Stimulated activated CD8-positive, alpha-beta memory T cell treated with anti-CD3 and anti-CD28 coated beads, Interleukin-12 subunit alpha, Interleukin-12 subunit beta, amount 100 ng/mL, for 4 hours (primary cell): ENCODE data around the gene TMEM170A.
A peak's percentile ranks its signal among the peaks of the same experiment; 100 is the strongest.
"Not testable (repeated sequence)": the region's sequence is repeated elsewhere in the genome, so short reads cannot be mapped to it uniquely, and the experiment has no call there.

Experiments
- DNase-seq: peaks from one replicate; pipeline ENCODE4 v3.0.0-alpha.2; 2020; ENCODE audit warnings: low read depth

The TMEM170A gene, protein sequence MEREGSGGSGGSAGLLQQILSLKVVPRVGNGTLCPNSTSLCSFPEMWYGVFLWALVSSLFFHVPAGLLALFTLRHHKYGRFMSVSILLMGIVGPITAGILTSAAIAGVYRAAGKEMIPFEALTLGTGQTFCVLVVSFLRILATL

DNA sequence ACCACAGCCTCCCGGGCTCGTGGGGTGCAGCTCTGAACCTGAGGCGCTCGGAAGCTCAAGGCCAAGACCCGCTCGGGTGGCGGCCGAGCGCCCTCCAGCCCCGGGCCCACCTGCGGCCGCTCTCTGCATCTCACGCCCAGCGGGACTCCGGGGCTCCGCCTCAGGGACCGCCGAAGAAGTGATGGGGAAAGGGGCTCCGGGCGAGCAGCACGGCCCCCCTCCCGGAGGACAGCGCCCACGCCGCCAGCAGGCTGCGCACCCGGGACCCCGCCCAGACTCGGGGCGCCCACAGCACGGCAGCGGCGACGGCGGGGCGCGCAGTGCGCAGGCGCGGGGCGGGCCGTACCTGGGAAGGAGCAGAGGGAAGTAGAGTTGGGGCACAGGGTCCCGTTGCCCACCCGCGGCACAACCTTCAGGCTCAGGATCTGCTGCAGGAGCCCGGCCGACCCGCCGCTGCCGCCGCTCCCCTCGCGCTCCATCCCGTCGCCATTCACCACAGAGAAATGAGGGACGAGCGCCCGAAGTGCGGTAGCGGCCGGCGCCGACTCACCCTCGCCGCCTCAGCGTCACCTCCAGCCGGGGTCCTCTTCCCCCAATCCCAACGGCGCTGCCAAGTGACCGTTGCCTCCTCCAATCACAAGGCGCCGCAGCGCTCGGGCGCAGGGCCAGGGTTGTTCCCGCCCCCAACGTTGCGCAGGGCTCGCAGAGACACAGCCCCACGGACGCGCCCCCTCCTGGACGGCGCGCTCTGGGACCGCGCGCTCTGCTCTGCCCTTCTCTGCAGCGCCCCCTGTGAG lies at the start of gene TMEM170A:
Gene TMEM170A (minus strand): TSS at position 568 of the 797 bp plus-strand sequence. CDS start 89 bp downstream, at position 479.
- DNase-seq: peak; percentile 98

- DNase-seq: no peak
Measured at GRCh38 chr16:75506574-75506973, 42.1 kb upstream of the TMEM170A start.

DNA sequence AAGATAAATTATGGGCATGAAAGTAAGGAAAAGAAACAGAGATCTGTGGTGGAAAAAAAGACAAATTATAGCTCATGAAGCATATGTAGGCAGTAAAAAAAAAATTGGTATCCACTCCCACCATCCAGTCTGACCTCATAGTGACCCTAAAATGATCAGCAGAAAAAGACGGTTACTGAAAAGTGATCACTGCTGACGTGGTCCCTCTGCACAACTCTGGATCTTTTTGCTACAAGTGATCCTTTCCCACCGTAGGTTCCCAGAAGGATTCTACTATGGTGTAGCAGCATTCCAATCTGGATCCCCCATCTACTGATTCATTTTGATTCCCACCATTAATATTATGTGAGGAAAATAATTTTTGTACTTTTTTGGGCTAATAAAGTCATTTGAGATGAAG lies 41.6 kb upstream of the TMEM170A start:
- DNase-seq: no peak

DNA sequence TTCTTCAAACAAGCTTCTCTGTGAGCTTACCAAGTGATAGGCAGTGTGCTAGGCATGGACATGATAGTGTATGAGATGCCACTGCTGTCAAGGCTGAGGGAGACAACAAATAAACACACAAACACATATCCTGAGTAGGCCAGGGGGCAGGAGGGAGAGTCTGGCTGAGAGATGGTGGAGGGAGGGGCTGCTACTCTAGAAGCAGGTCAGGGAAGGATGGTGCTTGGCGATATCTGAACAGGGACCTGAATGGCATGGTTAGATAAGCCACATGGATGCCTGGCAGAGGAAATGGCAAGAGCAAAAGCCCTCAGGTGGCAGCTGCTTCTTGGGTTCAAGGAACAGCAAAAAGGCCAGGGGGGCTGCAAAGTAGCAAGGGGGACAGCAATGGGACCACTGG lies 39.3 kb upstream of the TMEM170A start:
- DNase-seq: no peak

DNA sequence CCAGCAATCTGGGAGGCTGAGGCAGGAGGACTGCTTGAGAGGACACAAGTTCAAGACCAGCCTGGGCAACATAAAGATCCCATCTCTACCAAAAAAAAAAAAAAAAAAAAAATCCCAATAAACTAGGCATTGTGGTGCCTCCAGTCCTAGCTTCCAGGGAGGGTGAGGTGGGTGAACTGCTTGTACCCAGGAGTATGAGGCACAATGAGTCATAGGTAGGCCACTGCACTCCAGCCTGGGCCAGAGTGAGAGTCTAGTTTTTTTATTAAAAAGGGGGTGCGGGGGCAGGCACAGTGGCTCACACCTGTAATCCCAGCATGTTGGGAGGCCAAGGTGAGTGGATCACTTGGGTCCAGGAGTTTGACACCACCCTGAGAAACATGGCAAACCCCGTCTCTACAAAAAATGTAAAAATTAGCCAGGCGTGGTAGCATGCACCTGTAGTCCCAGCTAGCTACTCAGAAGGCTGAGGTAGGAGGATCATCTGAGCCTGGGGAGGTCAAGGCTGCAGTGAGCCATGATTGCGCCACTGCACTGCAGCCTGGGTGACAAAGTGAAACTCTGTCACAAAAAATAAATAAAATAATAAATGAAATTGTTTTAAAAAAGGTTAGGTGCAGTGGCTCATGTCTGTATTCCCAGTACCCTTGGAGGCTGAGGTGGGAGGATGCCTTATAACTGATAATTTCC lies 38.6 kb upstream of the TMEM170A start:
- no peak for DNase-seq

DNA sequence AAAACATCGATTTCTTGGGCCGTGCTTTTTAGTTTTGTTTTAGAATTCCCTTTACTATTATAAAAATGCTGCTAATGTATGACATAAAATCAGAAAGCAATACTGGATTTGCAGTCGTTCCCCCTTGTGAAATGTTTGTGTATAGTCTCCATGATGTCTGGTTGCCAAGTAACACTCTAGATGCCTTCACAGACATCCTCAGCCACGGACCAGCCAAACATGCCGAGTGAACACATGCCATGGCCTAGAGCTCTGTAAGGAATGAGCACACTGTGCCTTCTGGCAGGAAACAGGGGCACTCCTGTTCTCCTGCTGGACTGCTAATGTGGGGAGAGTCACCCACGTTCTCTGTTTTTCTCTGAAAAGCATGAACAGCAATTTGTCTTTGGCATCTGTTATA lies 37.3 kb upstream of the TMEM170A start:
- DNase-seq: not testable (repeated sequence)

- DNase-seq: no peak
Measured at GRCh38 chr16:75501359-75501758, 36.9 kb upstream of the TMEM170A start.

- DNase-seq: not testable (repeated sequence)
Measured at GRCh38 chr16:75498605-75499322, 34.3 kb upstream of the TMEM170A start.

DNA sequence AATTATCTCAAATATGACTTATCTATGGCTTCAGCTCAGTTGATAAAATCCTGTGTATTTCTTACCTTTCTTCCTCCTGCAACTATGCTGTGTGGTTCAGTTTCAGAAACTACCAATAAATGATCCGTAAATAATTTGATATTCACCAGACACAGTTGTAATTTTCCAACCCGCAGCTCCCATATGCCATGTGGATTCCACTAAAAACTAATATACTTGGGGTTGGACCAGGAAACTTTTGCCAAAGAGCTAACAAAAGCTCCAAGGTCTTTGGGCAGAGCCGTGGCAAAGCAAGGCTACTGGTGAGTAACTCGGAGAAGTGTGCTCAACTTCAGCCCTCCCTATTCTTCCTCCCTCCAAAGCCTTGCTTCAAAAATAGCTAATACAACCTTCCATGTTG lies 33.1 kb upstream of the TMEM170A start:
- no peak for DNase-seq

DNA sequence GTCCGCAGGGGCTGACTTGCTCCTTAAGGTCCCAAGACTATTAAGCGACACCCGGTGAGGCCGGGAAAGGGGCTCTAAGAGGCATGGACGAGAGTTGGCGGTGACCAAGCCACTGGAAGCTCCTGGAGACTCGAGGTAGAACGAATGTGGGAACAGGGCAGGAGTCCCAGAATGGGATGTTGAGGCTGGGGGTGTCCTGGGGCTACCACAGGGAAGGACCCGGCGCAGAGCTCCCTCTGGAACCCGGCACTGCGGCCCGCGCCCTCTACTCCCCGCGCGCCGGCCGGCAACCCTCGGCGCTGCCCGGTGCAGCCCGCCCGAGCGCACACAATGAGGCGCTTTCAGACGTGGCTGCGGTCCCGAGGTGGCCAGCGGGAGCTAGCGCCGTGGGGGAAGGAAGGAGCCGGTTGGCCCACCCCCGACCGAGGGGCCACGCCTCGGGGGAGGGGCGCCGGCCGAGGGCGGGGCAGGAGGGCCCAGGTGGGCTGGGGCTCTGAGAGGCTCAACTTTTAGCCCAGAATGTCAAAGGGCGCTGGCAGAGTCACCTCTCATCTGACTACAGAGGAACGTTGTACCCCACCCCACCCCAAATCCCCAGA lies 30.7 kb upstream of the TMEM170A start, which contains the start of gene CHST6:
Gene CHST6 (minus strand): TSS at position 366 of the 599 bp plus-strand sequence. CDS start 15,613 bp downstream, outside the sequence.
- no peak for DNase-seq

- no peak for DNase-seq
Measured at GRCh38 chr16:75494661-75495075, 30.2 kb upstream of the TMEM170A start.

DNA sequence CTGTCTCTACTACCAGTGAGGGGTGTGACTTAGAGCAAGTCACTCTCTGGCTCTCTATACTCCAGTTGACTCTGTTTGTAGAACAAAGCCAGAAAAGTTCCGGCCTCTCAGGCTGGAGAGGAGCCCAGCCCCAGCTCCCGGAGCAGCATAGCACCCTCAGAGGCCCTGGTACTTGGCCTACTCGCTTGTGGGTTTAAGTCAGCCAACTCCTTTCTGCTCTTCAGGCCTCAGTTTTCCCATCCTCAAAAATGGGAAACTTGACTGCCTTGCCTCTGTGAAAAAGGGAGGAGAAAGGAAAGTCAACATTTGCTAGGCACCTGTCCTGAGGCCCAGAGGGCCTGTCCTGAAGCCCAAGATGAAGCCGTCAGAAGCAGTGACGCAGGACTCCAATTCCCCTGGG lies 29.7 kb upstream of the TMEM170A start:
- DNase-seq: no peak

GRCh38 chr16:75491876-75492275 lies 27.4 kb upstream of the TMEM170A start:
- DNase-seq: no peak

- DNase-seq: no peak
Measured at GRCh38 chr16:75488322-75488721, 23.8 kb upstream of the TMEM170A start.

DNA sequence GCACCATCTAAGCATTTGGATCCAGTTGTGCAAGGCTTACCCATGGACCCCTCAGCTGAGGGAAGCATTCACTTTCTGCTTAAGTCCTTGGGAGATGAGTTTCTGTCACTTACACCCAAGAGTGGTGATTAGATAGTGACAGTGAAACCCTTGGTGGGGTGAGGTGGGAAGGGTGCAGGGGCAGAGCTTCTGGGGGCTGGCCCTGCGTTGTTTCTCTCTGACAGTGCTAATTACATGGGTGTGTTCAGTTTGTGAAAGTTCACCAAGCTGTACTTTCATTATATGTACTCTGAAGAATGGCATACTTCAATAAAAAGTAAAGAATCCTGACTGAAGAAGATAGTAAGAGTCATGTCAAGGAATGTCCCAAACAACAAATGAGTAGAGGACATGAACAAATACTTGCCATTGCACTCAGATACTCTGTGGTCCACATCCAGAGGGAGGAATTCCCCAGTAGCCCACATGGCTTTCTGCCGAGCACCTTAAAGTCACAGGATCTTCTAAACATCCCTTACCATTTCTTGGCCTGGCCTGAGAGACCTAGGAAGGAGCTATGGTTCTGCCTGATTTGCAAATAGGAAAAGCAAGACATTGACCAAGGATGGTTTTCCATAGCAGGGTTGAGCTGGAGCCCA lies 22.3 kb upstream of the TMEM170A start:
- no peak for DNase-seq

DNA sequence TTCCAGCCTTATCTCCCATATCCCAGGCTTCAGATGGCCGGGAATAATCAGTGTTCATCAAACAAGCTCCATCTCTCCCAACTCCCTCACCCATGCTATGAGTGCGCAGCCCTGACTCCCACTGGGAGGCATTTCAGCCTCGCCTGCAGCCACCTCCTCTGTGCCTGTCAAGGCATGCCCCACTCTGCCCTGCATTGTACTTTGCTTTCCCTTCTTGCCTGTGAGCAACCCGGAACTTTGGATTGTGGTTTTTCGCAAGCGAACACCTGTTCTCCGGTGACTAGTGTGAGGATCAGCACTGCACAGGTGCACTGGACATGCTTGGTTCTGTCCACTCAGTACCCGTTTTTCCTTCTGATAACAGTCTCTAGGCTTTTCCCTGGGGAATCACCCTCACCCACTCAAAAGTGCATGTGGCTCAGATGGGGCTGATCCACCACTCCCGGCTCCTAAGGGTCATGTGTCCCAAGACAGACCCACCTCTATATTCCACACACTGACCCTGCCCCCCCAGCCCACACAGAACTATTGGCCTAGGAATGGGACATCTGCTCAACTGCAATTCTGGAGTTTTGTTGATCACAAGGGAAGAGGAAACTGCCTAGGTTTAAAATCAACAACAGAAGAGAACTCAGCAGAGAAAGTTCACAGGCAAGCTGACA lies 21.7 kb upstream of the TMEM170A start:
- no peak for DNase-seq

GRCh38 chr16:75485230-75486013 lies 20.9 kb upstream of the TMEM170A start:
- no peak for DNase-seq

- no peak for DNase-seq
Measured at GRCh38 chr16:75483222-75483621, 18.7 kb upstream of the TMEM170A start.

- DNase-seq: no peak
Measured at GRCh38 chr16:75482434-75483205, 18.1 kb upstream of the TMEM170A start.
